Smooth muscle cell of the brain vasculature (primary cell): ENCODE data around the gene AZU1.

ENCODE experiments used
- DNase-seq: peaks from one replicate; pipeline ENCODE4 v3.0.0-alpha.2; 2012; ENCODE audit warnings: low read depth, low spot score

AZU1 gene

GRCh38 chr19:797528-798414 is 29.9 kb upstream of the AZU1 start:
- peak; percentile 69 for DNase-seq

DNA sequence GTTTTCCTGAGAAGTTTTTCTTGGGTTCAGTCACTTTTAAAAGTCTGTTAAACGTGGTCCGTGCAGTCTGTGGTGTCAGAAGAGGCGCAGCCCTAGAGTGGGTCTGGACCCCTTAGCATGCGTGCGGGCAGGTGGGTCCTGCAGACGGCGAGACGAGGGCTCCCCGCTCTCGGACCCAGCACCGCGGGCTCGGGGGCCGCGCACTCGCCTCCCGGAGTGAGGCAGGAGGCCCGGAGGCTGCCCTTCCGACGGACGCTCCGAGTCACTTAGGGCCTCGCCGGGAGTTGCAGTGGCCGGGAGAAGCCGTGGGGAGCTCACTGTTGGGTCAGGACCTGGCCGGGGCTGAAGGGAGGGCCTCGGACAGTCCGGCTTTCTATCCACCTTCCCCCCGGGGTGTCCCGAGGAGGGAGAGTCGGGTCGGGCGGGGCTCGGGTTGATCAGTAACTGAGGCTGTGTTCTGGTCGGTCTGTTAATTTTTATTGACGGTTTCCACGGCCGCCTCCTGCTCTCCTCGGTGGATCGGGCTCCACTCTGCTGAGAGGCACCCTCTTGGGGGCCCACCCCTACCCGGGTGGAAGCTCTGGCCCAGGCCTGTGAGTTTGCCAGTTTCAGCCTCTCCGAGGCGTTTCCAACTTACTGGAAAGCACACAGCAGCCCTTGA is 29.1 kb upstream of the AZU1 start:
- DNase-seq, result no peak

GRCh38 chr19:799076-799881 is 28.4 kb upstream of the AZU1 start:
- no peak for DNase-seq

- no peak for DNase-seq
These were observed 27.1 kb upstream of the AZU1 start for GRCh38 chr19:800360-801029.

- DNase-seq, result no peak
These were observed 26.4 kb upstream of the AZU1 start for GRCh38 chr19:801030-801860.

DNA sequence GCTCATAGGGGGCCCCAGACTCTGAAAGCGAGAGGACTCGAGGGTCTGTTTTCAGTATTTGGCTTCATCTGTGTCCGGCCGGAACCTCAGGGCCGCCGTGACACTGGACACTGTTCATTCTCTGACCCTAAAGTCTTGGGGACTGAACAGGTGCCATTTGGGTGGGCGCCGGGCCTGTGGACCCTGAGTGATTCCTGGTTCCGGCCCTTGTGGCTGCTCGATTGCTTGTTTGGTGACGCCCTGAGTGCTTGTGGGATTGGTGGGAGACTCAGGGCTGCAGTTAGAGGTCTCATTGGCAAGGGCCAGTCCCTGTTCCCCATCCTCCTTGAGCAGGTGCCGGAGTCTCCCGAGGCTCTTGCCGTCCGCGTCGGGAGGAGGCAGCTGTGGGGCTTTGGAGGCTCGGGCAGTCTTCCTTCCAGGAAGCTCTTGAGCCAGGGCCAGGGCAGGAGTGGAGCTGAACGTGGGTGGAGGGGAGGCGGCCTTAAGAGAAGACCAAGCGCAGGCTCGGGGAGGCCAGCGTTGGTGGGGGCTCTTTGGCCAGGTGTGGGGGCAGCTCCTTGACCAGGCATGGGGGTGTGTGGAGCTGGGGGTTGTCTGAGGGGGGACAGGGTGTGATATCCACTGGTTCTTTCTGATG is 25.7 kb upstream of the AZU1 start:
- no peak for DNase-seq

GRCh38 chr19:802498-803098 is 25.0 kb upstream of the AZU1 start:
- no peak for DNase-seq

DNA sequence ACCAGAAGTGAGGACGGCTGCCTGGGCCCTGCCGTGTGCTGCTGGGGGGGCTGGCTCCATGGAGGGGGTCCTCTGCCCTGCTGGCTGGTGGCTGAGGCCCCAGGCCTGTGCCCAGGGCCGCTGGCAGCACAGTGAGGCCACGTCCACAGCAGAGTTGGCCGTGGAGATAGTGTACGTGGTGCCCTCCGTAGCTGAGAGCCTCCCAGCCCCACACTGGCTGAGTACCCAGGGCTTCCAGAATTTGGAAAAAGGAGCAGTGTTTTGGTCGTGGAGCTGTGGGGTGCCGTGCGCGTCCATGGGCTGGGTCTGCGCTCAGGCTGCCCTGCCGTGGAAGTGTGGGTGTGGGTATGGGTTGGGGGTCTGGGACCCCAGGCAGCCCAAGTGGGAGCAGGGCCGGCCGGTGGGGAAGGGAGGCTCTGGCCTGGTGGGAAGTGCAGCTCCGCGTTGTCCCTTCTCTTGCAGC is 24.5 kb upstream of the AZU1 start:
- no peak for DNase-seq

GRCh38 chr19:803686-804418 is 23.8 kb upstream of the AZU1 start:
- no peak for DNase-seq

DNA sequence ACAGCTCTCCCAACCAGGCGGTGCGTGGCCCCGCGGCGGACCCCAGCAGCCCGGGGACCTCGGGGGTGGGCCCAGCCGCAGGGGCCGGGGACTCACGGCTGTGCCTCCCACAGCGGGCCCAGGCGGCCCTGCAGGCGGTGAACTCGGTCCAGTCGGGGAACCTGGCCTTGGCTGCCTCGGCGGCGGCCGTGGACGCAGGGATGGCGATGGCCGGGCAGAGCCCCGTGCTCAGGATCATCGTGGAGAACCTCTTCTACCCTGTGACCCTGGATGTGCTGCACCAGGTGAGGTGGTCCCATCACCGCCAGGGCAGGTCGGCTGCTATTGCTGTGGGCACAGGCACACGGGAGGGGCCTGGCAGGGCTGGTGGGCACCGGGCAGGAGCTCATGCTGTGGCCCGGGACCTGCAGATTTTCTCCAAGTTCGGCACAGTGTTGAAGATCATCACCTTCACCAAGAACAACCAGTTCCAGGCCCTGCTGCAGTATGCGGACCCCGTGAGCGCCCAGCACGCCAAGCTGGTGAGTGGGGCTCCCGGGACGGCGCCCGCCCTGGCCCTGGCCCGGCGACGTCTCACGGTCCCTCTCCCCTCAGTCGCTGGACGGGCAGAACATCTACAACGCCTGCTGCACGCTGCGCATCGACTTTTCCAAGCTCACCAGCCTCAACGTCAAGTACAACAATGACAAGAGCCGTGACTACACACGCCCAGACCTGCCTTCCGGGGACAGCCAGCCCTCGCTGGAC is 23.0 kb upstream of the AZU1 start:
- no peak for DNase-seq

DNA sequence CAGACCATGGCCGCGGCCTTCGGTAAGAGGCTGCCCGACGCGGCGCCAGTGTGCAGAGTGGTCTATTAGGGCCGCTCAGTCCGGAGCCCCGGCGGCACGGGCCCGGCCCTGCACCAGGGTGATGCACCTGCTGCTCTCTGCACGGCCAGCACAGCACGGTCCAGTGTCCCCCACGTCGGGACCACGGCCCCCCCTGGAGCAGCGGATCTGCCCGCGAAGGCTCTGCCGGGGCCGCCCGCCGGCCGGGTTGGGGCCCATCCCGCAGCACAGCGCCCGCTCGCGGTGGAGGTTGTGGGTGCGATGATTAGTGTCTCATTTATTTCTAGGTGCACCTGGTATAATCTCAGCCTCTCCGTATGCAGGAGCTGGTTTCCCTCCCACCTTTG is 22.5 kb upstream of the AZU1 start:
- no peak for DNase-seq

DNA sequence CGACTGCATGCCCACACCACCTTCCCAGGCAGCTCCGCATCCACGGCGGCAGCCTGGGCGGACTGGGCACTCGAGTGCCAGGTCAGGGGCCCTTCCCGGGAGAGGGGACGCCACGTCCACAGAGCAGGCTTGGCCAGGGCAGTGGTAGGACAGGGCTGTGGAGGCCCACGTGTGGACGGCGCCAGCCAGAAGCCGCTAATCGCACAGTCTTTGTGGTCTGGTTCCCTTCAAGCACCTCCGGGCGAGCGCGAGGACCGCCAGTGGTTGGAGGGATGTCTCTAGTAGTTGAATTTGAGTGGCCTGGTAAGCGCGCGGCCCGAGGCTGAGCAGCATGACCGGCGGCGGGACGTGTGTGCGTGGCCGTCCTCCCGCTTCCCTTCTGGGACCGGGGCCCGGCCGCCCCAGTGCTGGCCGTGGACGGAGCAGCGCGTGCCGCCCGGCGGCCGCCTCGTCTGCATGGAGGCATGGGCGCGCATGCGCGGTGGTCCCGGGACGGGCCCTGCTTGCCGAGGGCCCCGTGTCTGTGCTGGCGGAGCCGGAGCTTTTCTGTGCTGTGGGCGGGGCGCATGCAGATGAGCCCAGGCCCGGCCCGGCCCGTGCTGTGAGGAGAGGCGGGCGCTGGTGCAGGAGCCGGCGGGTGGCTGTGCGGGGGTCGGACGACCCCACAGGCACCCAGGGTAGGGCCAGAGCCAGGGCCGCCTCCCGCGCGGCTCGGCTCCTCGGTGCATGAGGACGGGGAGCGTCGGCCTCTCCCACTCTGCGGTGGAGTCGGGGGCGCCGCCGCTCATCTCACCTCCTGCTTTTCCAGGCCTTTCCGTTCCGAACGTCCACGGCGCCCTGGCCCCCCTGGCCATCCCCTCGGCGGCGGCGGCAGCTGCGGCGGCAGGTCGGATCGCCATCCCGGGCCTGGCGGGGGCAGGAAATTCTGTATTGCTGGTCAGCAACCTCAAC is 21.8 kb upstream of the AZU1 start:
- DNase-seq, result no peak

GRCh38 chr19:806815-807421 is 20.7 kb upstream of the AZU1 start:
- DNase-seq, result no peak

- no peak for DNase-seq
These were observed 19.8 kb upstream of the AZU1 start for GRCh38 chr19:807627-808422.

- DNase-seq, result no peak
These were observed 19.2 kb upstream of the AZU1 start for GRCh38 chr19:808423-808775.
